ENCODE measurements around the gene GMDS.

GMDS gene

GRCh38 chr6:1627827-1628560, 617.4 kb downstream of the GMDS start:
- DNase-seq (ENCODE audit: low read depth in 3 of 3) = no peak

DNA sequence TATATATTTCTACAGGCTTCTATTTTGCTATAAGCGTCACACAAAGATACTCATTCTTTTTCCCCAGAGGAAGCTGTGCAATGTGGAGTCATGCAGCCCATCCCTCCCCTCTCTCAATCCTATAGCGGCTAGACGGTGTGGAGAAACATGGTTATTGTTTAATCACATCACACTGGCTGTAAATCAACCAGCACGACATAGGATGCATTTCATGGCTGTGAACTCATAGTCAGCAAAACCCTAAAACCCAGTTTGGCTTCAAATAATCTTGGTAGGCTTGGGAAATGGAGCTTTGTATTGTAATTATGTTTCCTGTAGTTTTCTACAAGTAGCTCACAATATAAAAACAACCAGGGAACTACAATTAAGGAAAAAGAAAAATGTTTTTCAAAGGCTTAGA, 618.9 kb downstream of the GMDS start:
- DNase-seq (ENCODE audit: low read depth in 3 of 3) = no peak

DNA sequence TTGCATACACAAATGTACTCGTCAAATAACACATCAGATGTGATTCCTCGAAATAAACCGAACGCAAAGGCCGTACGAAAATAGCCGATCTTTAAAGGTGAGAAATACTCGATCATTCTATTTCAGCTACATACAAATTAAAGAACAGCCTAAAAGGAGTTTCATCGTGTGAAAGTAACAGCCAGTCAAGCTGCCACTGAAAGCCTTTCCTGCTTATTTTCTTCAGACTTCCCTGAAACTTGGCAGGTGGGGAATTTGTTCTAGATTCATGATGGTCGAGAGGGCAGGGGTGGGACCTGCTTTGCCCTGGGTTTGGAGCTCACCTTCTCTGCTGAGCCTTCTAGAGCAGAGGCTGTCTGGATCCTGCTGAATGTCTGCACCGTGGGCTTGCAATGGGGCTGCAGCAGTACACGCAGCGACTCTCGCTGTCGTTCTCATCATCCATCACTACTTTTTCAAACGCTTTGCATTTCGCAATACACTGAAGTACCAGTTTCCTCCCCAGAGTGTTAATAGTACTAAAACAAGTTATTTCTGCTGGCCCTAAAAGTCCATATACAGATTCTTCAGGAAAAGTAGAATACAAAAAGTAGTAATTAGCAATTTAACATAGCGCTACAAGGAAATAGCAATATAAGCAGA, 619.5 kb downstream of the GMDS start:
- no peak for DNase-seq (ENCODE audit: low read depth in 3 of 3)

GRCh38 chr6:1624851-1625781, 620.3 kb downstream of the GMDS start:
- DNase-seq (ENCODE audit: low read depth in 3 of 3) = no peak

DNA sequence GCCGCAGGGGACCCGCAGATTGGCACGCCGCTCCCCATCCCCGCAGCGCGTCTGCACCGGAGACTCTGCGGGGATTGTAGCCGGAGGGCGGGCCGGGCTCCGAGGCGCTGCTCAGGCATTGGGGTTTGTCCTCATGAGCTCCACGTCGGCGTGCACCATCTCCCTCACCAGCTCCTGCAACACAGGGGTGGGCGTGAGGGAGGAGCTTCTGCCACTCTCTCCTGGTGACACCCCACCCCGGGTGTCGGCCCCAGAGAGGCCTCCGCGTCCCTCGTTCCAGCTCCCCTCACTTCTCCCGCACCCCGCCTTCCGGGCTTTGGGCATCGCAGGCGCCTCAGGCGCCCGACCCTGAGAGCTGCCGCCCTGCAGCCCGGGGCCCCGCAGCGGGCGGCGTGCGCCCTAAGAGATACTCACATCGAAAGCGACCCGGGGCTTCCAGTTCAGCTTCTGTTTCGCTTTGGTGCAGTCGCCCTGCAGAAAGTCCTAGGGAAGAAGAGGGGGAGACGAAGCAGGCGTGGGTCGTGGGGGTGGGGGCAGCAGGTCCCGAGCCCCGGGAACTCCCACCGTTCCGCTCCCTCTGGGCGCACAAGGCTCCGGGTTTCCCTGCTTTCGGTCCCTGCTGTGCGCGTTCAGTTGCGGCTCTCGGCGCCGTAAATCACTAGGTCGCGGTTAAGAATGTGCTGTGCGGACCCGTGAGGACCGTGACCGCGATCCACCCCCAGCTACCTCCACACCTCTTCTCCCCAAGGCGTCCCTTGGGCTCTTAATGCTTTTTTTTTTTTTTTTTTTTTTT, 621.2 kb downstream of the GMDS start:
- no peak for DNase-seq (ENCODE audit: low read depth in 3 of 3)

DNA sequence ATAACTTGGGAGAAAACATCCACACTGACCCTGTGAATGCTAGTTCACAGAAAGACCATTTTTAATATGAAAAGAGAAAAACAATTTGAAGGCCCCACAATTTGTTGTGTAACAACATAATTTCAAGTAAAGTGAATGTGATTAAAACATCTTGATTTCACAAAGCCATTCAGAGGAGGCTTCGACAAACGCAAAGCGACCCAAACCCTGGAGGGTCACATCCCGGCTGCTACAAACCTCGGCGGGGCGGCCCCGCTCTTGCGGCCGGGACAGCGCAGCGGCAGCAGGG, 621.7 kb downstream of the GMDS start:
- no peak for DNase-seq (ENCODE audit: low read depth in 3 of 3)

DNA sequence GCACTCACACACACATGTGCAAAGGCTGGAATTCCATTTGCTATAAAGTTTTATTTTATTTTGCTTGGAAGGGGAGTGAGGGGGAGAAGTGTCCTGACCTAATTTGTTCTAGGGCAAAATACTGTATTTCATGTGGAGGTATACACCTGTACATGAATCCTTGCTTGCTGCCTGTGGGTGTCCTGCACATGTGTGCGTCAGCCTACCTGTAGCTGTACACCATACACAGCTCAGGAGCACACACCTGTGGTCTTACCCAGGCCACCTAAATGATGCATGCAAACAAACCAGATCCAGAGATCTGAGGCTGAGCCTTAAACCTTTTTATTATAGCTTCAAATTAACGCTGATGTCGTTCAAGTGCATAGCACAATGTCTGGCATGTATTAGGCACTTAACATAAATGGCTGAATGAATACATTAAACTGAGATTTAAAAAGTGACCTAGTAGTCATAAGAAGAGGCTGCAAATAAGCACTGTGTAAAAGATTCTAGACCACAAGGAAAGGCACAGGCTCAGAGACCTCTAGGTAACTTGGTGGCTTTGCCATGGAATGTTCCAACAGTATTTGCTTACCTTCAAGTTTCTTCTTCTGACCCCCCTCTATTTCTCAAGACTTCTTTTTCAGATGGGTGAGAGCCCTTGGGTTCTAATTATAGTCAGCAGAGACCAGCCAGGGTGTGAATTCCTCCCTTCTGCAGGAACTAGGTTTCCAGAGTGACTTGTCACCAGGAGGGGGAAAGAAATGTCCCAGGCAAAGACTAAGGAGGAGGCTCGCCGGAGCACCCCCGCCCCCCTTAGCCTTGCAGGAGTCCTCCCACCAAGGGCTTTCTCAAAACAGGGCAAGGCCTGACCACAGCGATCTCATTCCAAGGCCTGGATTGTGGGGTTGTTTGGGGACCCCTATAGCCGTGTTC, 622.3 kb downstream of the GMDS start:
- DNase-seq (ENCODE audit: low read depth in 3 of 3) = no peak

- no peak for DNase-seq (ENCODE audit: low read depth in 3 of 3)
Observed at GRCh38 chr6:1622220-1622850, 623.1 kb downstream of the GMDS start.

GRCh38 chr6:1621070-1621701, 624.2 kb downstream of the GMDS start:
- no peak for DNase-seq (ENCODE audit: low read depth in 3 of 3)

GRCh38 chr6:1620504-1621069, 624.8 kb downstream of the GMDS start:
- DNase-seq (ENCODE audit: low read depth in 3 of 3) = no peak

- DNase-seq (ENCODE audit: low read depth in 3 of 3) = no peak
Observed at GRCh38 chr6:1619673-1620503, 625.5 kb downstream of the GMDS start.

GRCh38 chr6:1619098-1619672, 626.2 kb downstream of the GMDS start:
- DNase-seq (ENCODE audit: low read depth in 3 of 3) = no peak

DNA sequence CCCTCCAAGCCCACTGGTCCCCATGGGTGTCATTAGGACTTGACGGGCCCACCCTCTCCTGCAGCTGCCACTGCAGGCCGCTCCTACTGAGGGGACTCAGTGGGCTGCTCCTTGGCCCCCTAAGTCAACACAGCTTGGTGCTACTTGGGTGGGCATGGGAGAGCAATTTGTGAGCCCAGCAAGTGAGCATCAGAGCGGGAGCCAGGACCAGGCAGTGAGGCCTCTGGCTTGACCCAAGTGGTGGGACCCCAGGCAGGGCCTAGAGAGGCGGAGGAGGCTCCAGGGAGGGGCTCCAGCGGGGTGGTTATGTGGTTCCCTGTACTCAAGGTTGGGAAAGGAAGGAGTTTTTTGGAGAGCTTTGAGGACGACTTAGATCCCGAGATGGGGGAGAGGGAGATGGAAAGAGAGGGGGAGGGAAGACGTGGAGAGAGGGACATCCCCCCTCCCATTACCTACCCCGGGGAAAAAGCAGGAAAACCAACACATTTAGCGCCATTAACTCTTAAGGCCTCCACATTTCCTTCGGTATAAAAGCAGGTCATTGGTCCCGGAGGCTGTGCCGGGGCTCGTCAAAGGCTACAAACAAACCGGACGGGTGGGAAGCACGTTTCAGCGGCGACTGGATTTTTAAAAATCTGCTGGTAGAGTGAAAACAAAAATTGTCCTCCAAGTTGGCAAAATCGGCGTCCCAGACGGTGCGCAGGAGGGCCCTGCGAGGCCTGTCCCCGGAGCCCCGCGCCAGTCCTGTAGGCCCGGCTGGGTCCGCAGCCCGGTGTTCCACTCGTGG, 626.9 kb downstream of the GMDS start:
- no peak for DNase-seq (ENCODE audit: low read depth in 3 of 3)

DNA sequence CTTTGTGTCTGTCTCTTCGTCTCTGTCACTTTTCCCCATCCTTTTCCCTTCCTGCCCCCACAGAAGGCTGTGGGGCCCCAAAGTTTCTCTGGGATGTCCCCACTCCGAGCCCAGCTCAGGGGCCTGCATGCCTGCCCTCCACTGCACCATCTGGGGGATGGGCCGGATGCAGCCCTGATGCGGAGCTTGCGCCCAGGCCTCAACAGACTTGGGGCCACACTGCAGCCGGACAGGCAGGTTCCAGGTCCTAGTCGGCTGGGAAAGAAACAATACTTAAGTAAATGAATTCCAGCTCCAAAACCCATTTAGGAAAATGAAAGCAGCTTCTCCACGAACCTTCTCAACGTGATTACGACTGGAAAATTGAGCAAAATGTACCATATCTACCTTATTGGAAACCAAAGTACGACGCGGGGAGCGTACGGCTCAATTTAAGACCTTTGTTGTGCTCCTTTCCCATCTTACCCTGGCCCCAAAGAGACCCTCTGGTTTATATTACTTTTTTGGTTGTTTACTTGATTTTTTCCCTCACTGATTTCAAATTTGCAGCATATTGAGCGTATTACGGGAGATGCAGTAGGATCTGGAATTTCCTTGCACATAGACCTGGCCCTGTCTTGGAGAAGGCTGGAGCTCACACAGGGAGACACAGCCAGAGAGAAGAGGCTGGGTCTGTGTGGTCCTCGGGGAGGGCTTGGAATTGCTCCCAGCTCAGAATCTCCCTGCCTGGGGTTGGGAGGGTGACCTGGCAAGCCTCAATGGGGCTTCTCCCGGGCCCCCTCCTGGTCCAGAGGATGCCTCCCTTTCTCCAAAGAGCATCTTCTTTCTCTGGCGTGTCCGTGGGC, 627.7 kb downstream of the GMDS start:
- no peak for DNase-seq (ENCODE audit: low read depth in 3 of 3)

DNA sequence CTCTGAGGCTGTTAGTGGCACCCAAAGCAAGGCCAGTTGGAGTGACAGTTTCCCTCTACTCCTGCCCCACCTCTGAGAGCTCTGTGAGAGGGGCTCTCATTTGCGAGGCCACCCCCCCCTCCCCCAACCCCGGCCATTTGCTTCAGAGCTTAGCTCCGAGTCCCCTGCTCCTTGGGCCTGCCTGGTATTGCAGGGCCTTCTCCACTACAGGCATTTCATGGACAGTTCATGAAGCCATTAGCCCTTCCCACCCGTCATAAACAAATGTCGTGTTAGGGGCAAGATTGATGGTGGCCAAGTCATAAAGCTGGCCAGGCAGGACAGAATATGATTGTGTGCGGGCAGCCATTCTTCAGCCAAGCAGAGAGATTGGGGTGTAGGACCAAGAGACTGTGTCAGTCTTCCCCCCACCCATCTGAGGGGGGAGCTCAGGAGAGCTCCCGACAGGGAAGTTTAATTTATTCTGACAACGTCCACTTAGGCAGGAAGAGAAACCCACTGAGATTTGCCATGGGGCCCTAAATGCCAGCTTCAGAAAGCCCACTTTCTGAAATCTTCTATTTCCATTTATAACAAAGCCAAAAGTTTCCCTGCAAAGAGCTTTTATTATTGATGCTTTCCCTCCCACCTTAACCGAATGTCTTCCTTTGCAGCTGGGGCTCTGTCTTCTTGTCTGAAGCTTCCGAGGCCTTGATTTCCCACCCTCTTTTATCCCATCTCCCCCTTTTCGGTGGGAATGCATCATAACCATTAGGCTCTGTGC, 628.5 kb downstream of the GMDS start:
- DNase-seq (ENCODE audit: low read depth in 3 of 3) = no peak
